Osteoblast (primary cell): Measurements from ENCODE around the gene TNFRSF12A. TPM values are rescaled to one million over a fixed set of nuclear protein-coding genes. Genes with fewer than 3 reads are reported as not detected.

Experiments used
- DNase-seq: peaks from one replicate; pipeline ENCODE4 v3.0.0; 2011; ENCODE audit warnings: low spot score, mixed read lengths; ENCODE audit not compliant: insufficient read length; ENCODE audit errors: missing footprints
- H2AFZ ChIP-seq: 2 replicates; pipeline ENCODE4 v1.6.0; 2011; ENCODE audit warnings: mild to moderate bottlenecking, low read length
- H3K27ac ChIP-seq: 2 replicates; pipeline ENCODE4 v1.5.1; 2011; ENCODE audit warnings: mild to moderate bottlenecking, low read depth, low read length, moderate library complexity
- H3K27me3 ChIP-seq: 2 replicates; pipeline ENCODE4 v1.6.0; 2012; ENCODE audit warnings: mild to moderate bottlenecking, control low read depth, inconsistent platforms, low read length, moderate library complexity; ENCODE audit not compliant: insufficient read depth
- H3K36me3 ChIP-seq: 2 replicates; pipeline ENCODE4 v1.5.1; 2011; ENCODE audit warnings: mild to moderate bottlenecking, low read length, control low read depth, moderate library complexity; ENCODE audit not compliant: insufficient read depth
- H3K4me1 ChIP-seq: 2 replicates; pipeline ENCODE4 v1.5.1; 2011; ENCODE audit warnings: mild to moderate bottlenecking, low read length, control low read depth, moderate library complexity; ENCODE audit not compliant: insufficient read depth
- H3K4me2 ChIP-seq: 2 replicates; pipeline ENCODE4 v1.6.0; 2011; ENCODE audit warnings: mild to moderate bottlenecking, low read length; ENCODE audit not compliant: insufficient read depth
- H3K4me3 ChIP-seq: fragments of 200-600 bp; sonication (generic); 3 replicates; pipeline ENCODE4 v1.5.1; 2012; ENCODE audit warnings: mild to moderate bottlenecking, low read length, inconsistent platforms; ENCODE audit not compliant: insufficient read depth
- H3K79me2 ChIP-seq: 2 replicates; pipeline ENCODE4 v1.6.0; 2012; ENCODE audit warnings: mild to moderate bottlenecking, low read length, control low read depth, inconsistent platforms; ENCODE audit not compliant: insufficient read depth
- H3K9me3 ChIP-seq: 2 replicates; pipeline ENCODE4 v1.5.1; 2011; ENCODE audit warnings: low read depth, low read length, control low read depth
- H4K20me1 ChIP-seq: 2 replicates; pipeline ENCODE4 v1.6.0; 2012; ENCODE audit warnings: mild to moderate bottlenecking, low read length, control low read depth; ENCODE audit not compliant: insufficient read depth
- total RNA-seq: library from RNA; depleted of rRNA; stranded (reverse); fragments of >200 nt; gene quantifications from 2 replicates; pipeline ENCODE4 v1.2.3, GENCODE V29; 2012
- TF ChIP-seq, protein P1 (sequence below): IDR thresholded peaks from 2 replicates; pipeline ENCODE4 v1.5.1; 2011; ENCODE audit warnings: mild to moderate bottlenecking, low read depth, low read length, moderate library complexity; ENCODE audit errors: extremely low read depth

Gene TNFRSF12A
- total RNA-seq, 1 donor: 143 TPM

DNA sequence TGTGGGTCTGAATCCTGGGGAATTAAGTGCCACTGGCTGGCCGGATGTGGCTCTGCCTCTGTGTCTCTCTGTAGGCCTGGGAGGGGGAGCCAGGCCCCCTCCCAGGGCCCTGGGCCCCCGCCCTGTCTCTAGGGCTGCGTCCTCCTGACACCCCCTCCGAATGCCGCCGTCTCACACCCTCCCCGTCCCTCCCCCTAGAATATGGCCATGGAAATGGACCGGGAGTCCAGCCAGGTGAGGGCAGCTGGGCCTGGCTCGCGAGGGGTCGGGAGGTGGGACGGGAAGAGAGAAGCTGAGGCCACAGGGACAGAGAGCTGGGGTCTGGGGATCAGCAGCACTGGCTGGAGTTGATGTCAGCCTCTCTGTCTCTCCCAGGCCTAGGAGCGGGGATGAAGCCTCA lies 23.9 kb upstream of the TNFRSF12A start:
- H3K27me3 ChIP-seq: peaks cover 27% of the 10 kb centered on the region
- H3K79me2 ChIP-seq: no peaks in the 10 kb centered on the region
- no peak overlapping the region for H3K4me3 ChIP-seq
- no peak overlapping the region for H2AFZ ChIP-seq
- DNase-seq: no peak
- TF ChIP-seq, protein P1, sequence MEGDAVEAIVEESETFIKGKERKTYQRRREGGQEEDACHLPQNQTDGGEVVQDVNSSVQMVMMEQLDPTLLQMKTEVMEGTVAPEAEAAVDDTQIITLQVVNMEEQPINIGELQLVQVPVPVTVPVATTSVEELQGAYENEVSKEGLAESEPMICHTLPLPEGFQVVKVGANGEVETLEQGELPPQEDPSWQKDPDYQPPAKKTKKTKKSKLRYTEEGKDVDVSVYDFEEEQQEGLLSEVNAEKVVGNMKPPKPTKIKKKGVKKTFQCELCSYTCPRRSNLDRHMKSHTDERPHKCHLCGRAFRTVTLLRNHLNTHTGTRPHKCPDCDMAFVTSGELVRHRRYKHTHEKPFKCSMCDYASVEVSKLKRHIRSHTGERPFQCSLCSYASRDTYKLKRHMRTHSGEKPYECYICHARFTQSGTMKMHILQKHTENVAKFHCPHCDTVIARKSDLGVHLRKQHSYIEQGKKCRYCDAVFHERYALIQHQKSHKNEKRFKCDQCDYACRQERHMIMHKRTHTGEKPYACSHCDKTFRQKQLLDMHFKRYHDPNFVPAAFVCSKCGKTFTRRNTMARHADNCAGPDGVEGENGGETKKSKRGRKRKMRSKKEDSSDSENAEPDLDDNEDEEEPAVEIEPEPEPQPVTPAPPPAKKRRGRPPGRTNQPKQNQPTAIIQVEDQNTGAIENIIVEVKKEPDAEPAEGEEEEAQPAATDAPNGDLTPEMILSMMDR: no peak
- H3K9me3 ChIP-seq: no peaks in the 10 kb centered on the region
- H3K36me3 ChIP-seq: no peaks in the 10 kb centered on the region
- no peak overlapping the region for H3K4me2 ChIP-seq
- no peak overlapping the region for H3K27ac ChIP-seq
- H4K20me1 ChIP-seq: no peaks in the 10 kb centered on the region
- no peaks in the 10 kb centered on the region for H3K4me1 ChIP-seq

DNA sequence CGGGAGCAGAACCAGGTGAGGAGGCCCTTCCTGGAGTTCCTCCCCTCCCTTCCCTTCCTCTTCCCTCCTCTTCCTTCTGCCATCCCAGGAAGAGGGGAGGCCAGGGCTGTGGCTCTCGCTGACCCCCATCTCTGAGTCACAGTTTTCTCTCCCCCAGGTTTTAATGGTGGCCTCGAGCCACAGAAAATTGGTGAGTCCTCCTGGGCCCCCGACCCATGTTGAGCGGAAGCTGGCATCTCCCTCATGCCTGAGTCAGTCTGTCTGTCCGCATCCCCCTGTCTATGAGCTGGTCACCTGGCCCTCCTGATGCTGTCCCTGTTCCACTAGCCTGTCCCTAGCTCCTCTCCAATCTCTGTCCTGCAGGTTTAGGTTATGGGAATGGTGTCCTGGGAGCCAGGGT lies 20.2 kb upstream of the TNFRSF12A start:
- no peak overlapping the region for H3K4me2 ChIP-seq
- TF ChIP-seq, protein P1: no peak
- DNase-seq: peak; percentile 86
- H3K27ac ChIP-seq: no peak overlapping the region
- no peaks in the 10 kb centered on the region for H3K79me2 ChIP-seq
- H3K36me3 ChIP-seq: no peaks in the 10 kb centered on the region
- H3K4me3 ChIP-seq: no peak overlapping the region
- H3K4me1 ChIP-seq: no peaks in the 10 kb centered on the region
- H3K9me3 ChIP-seq: no peaks in the 10 kb centered on the region
- H4K20me1 ChIP-seq: no peaks in the 10 kb centered on the region
- peaks cover 30% of the 10 kb centered on the region for H3K27me3 ChIP-seq
- H2AFZ ChIP-seq: no peak overlapping the region

DNA sequence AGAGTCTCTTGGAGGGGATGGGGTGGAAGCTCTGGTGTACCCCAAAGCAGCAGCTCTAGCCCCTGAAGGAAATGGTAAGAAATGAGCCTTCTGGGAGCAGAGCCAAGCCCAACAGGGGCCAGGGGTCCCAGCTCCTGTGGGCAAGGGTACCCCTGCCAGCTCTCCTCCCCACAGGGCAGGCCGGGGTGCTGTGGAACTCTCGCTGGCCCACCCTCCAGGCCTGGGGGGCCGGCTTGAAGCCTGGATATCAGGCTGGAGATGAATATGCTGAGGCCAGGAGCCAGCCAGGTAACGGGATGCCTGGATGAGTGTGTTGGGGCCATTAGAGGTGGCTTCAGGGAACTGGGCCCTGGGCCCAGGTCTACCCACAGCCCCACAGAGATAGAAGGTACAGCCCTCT lies 19.6 kb upstream of the TNFRSF12A start:
- no peaks in the 10 kb centered on the region for H3K79me2 ChIP-seq
- H3K27ac ChIP-seq: no peak overlapping the region
- H4K20me1 ChIP-seq: no peaks in the 10 kb centered on the region
- H3K27me3 ChIP-seq: peaks cover 33% of the 10 kb centered on the region
- no peak overlapping the region for H3K4me2 ChIP-seq
- no peak for DNase-seq
- TF ChIP-seq, protein P1: no peak
- no peak overlapping the region for H3K4me3 ChIP-seq
- no peaks in the 10 kb centered on the region for H3K36me3 ChIP-seq
- no peak overlapping the region for H2AFZ ChIP-seq
- no peaks in the 10 kb centered on the region for H3K4me1 ChIP-seq
- H3K9me3 ChIP-seq: no peaks in the 10 kb centered on the region

DNA sequence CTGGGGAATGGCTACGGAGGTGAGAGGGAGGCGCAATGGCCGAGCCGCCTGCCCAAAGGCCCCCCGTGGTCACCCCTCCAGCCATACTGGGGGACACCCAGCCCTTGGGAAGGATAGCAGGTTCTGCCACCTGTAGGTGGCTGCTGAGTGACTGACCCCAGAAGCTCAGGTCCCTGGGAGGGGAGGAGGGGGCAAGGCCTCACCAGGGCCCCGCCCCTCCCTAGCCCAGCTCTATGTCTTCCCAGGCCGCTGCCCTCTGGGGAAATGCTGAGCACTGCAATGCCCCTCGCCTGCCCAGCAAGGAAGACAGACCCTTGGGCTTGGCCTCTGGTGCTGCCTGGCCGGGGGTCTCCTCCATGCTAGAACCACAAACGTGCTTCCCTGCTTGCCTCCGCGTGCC lies 18.9 kb upstream of the TNFRSF12A start:
- H3K27ac ChIP-seq: no peak overlapping the region
- no peaks in the 10 kb centered on the region for H4K20me1 ChIP-seq
- DNase-seq: no peak
- no peak overlapping the region for H3K4me3 ChIP-seq
- TF ChIP-seq, protein P1: no peak
- no peak overlapping the region for H3K4me2 ChIP-seq
- H3K4me1 ChIP-seq: no peaks in the 10 kb centered on the region
- H3K27me3 ChIP-seq: peaks cover 37% of the 10 kb centered on the region
- no peak overlapping the region for H2AFZ ChIP-seq
- H3K79me2 ChIP-seq: no peaks in the 10 kb centered on the region
- H3K9me3 ChIP-seq: no peaks in the 10 kb centered on the region
- H3K36me3 ChIP-seq: no peaks in the 10 kb centered on the region
